K562 (cell line): ENCODE results near the gene ACAP3. TPM values are rescaled to one million over a fixed set of nuclear protein-coding genes. Genes with fewer than 3 reads are reported as not detected.

Source experiments
- MEF2D ChIP-seq: conservative IDR thresholded peaks from 2 replicates; pipeline ENCODE4 v1.6.1; 2016; ENCODE audit warnings: low read depth, missing genetic modification characterization, missing compliant biosample characterization
- PBX2 ChIP-seq, 2 experiments: IDR thresholded peaks in 1 of 2; conservative IDR thresholded peaks in 1 of 2; 2 replicates each; pipeline ENCODE4 v1.6.1; 2016; ENCODE audit warnings: low read depth in 2 of 2, mild to moderate bottlenecking in 1 of 2, missing compliant biosample characterization in 1 of 2, missing genetic modification characterization in 1 of 2, moderate library complexity in 1 of 2
- TCFL5 ChIP-seq: fragments of 250-450 bp; sonication (Bioruptor Pico); conservative IDR thresholded peaks from 2 replicates; pipeline ENCODE4 v1.6.1; 2021; ENCODE audit warnings: mild to moderate bottlenecking, moderate library complexity, matching md5 sums
- XRCC5 ChIP-seq: fragments of 200-400 bp; formaldehyde crosslinking; IDR thresholded peaks from 2 replicates; pipeline ENCODE4 v1.6.1; 2017; ENCODE audit warnings: low read depth, mild to moderate bottlenecking, low read length
- polyA plus RNA-seq, 8 experiments: library from polyadenylated mRNA; depleted of rRNA in 4 of 8; stranded (reverse) in 5 of 8; unstranded in 3 of 8; fragments of >200 nt; fragmentation: Nextera tagmentation in 2 of 8; fragmentation: Illumina TruSeq in 1 of 8; extraction: Ambion mirVana in 2 of 8; extraction: Trizol in 1 of 8; gene quantifications; 2 replicates each; pipeline versions ENCODE4 v1.2.1 to v1.2.3, GENCODE V29; 2011 to 2014; ENCODE audit warnings: inconsistent platforms in 1 of 8, missing spikeins in 1 of 8
- total RNA-seq, 7 experiments: library from RNA; depleted of rRNA in 6 of 7; stranded (reverse); fragments of >200 nt in 6 of 7; fragmentation: Illumina TruSeq in 2 of 7; extraction: Trizol in 2 of 7; gene quantifications; 2 replicates each; pipeline versions ENCODE4 v1.2.1 to v1.2.3, GENCODE V29; 2011 to 2021; ENCODE audit warnings: low replicate concordance in 1 of 7
- TF ChIP-seq, protein P1 (sequence below): fragments of 250-450 bp; sonication (Bioruptor Pico); IDR thresholded peaks from 2 replicates; pipeline ENCODE4 v1.5.0; 2020; ENCODE audit warnings: mild to moderate bottlenecking

ACAP3 gene
- total and polyA plus RNA-seq, 9 of the 15 experiments (the other 6 are each of a cell fraction or from before 2014, with no cell fraction given): 0.01 to 49.0 (median 12.0) TPM

DNA sequence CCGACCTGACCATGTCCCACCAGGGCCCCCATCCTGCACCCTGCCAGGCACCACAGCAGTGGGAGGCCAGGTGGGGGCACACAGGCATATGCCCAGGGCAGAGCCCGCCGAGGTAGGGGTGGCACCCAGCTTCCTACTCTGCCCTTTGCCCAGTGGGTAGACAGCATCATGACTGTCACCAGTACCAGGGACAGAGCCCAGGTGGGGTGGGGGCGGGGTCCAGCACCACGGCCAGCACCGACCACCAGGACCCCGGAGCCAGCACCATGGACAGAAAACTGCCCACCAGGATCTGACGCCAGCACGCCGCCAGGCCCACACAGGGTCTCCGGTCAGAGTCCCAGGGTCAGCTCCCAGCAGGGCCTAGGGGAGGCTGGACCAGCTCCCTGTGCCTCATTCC, 27.1 kb upstream of the ACAP3 start (continued):
- TF ChIP-seq, protein P1, sequence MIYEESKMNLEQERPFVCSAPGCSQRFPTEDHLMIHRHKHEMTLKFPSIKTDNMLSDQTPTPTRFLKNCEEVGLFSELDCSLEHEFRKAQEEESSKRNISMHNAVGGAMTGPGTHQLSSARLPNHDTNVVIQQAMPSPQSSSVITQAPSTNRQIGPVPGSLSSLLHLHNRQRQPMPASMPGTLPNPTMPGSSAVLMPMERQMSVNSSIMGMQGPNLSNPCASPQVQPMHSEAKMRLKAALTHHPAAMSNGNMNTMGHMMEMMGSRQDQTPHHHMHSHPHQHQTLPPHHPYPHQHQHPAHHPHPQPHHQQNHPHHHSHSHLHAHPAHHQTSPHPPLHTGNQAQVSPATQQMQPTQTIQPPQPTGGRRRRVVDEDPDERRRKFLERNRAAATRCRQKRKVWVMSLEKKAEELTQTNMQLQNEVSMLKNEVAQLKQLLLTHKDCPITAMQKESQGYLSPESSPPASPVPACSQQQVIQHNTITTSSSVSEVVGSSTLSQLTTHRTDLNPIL (CRISPR knock-in tag): no peak
- peak; percentile 32; the same call in 1 of the 2 replicates for TF ChIP-seq PBX2 (CRISPR knock-in tag; IDR thresholded peaks at IDR 0.05; ENCODE audit: low read depth)
- no peak for TF ChIP-seq PBX2 (tag; conservative IDR thresholded peaks at IDR 0.05; ENCODE audit: low read depth)
- no peak for TF ChIP-seq TCFL5 (CRISPR knock-in tag)
- TF ChIP-seq MEF2D (tag): no peak
- no peak for TF ChIP-seq XRCC5
